Measurements from ENCODE around the gene ADAMTSL1. TPM values are rescaled to one million over a fixed set of nuclear protein-coding genes. Genes with fewer than 3 reads are reported as not detected.
"Not testable (repeated sequence)": the region's sequence is repeated elsewhere in the genome, so short reads cannot be mapped to it uniquely, and the experiment has no call there.

ADAMTSL1 gene
- total RNA-seq, 1 donor from 2014 or later: 11.5 TPM

DNA sequence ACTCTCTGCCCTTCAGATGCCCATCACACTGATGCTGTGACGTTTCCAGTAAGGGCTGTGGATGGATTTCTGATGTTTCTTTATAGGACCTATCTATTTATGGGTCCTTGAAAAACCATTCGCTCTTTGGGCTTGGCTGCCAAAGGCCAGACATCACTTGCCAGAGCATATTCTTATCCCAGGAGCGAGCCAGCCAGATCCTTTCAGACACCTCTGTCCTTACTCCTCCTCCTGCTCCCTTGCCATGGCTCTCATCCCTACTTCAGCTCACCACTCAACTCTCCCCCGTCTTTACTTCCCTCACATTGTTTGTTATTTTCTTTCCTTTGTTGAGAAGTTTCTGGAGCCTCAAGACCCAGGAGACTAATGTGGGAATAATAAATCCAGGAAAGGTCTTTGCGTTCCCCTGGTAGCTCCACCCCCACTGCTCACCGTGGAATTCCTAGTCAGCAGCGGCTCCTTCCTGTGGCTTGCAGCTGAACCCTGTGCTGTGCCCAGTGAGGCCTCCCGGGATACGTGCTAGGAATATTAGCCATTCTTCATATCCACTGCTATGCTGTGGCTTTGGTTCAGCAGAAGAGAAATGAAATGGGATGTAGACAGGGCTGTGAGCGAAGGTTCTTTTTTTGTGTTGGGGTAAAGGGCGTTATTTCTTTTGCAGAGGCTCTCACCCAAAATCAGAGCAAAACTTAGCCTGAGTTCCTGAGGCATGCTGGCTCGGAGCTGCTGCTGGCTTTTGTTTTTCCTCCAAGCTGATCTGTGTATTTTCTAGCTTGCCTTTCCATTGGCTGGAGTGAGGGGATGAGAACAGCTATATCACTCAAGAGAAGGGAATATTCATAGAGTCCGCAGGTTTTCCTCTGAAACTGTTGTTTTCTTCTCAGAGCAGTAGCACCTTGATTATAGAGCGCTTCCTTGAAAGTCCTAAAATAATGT, 387.9 kb downstream of the ADAMTSL1 start:
- no peak for DNase-seq (ENCODE audit: low spot score)

DNA sequence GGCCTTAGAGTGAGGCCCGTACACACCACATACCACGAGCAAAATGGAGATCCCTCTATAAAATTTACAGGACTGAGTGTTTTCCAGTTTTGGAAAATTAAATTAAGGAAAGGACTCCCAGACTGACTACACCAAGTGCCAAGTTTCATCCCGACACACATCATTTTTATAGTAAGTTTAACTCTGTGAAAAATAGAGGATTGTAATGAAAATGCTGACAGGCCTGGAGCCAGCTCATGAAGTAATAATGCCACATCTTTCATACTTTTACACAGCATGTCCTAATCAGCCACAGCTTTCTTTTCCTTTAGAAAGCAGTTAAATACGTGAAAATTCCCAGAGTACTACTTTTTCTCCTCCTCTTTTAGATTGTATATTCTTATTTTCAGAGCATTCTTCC, 389.8 kb downstream of the ADAMTSL1 start:
- DNase-seq (ENCODE audit: low spot score): no peak

DNA sequence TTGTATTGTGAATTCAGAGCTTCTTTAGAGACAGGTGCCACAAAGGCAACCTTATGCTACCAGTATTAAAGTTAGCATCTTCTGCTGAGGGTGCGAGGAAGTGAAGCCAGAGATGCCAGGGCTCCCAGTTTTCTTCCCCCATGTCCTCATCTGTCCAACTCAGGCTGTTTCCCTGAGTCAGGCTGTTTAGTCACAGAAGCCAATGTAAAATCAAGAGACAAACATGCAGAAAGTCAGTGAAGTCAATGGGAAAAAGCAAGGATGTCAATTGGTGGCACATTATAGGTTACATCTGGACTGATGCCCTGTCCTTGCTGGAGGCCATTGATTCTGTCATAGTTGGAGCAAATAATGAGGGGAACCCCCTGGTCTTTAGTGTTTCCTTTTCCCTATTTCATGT, 390.6 kb downstream of the ADAMTSL1 start:
- DNase-seq (ENCODE audit: low spot score): no peak

DNA sequence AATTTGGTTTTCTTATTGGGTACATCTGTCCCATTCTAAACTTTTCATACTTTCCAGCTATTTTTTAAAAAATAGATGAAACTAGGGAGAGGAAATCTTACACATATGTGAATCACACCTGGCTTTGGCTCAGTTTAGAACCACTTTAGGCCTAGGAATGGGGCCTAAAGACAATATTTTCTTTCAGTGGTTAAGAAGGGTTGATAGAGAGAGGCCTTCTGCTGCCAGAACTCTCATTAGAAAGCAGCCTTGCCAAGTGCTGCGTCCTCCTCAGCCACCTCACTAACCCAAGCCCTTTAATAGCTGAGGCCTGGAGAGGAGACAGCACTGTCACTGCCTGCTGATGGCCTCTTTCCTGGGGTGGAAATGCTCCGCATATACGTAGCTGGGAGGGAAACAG, 391.6 kb downstream of the ADAMTSL1 start:
- no peak for DNase-seq (ENCODE audit: low spot score)

DNA sequence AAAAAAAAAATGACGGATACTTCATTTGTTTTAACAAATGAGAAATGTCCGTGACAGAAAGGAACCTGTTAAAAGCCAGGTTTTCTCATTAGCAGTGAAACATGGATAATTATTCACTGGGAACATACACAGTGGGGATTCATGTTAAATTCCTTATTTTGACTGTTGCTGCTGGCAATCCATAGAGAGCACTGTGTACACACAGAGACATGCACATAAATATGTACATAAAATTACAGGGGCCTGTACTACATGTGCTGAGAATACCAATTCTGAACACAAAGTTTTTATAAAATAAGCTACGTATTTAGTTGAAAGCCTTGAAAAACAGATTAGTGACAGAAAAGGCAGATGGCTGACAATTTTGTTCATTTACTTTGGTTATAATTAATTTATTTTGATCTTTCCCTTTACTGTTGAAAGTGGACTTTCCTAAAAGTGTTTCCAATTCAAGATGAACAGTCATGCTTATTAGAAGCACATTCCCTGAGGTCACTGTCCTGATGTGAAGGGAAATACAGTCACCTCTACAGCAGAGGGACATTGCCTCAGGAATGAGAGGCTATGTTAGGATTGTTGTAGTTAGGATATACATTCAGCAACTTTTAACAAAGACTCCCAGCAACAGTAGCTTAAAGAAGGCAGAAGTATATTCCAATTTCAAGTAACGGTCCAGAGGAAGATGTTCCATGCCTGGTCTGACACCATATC, 392.3 kb downstream of the ADAMTSL1 start:
- DNase-seq (ENCODE audit: low spot score): no peak

DNA sequence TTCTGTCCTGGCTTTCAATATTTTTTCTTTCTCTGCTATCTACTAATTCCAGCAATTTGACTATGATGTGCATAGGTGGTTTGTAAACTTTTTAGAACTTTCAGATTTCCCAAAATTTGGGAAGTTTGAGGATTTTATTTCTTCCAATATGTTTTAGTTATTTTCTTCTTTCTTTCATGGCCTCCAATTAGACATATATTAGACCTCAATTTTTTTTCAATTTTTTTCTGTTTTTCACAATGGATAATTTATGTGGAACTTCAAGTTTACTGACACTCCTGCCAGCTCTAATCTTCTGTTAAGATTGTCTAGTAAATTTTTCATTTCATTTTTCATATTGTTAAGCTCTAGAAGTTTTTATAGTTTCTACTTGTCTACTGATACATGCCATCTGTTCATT, 395.8 kb downstream of the ADAMTSL1 start:
- DNase-seq (ENCODE audit: low spot score): no peak

DNA sequence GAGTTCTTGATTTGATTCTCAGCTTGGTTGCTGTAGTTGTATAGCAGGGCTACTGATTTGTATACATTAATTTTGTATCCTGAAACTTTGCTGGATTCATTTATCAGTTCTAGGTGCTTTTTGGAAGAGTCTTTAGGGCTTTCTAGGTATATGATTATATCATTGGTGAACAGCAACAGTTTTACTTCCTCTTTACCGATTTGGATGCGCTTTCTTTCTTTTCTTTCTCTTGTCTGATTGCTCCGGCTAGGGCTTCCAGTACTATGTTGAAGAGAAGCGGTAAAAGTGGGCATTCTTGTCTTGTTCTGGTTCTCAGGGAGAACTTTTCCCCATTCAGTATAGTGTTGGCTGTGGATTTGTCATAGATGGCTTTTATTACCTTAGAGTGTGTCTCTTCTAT, 400.1 kb downstream of the ADAMTSL1 start:
- DNase-seq (ENCODE audit: low spot score): no peak

DNA sequence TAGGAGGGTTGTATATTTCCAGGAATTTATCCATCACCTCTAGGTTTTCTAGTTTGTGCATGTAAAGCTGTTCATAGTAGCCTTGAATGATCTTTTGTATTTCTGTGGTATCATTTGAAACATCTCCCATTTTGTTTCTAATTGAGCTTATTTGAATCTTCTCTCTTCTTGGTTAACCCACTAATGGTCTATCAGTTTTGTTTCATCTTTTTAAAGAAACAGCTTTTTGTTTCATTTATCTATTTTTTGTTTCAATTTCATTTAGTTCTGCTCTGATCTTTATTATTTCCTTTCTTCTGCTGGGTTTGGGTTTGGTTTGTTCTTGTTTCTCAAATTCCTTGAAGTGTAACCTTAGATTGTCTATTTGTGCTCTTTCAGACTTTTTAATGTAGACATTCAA, 401.0 kb downstream of the ADAMTSL1 start:
- not testable (repeated sequence) for DNase-seq (ENCODE audit: low spot score)

DNA sequence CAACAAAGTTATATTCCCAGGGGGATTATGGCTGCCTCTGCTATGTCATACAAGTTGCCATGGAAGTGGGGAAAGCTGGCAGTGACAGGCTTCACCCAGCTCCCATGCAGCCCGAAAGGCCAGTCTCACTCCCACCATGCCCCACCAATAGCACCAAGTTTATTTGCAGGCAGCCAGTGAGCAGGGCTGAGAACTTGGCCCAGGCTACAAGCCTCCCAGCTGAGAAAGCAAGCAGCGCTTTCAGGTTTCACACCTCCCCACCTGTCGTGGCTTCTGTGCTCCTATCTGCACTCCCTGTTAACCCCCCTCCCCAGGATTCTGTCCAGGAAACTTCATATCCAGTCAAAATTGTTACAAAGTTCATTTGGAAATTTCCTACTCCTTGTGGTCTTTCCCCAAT, 404.0 kb downstream of the ADAMTSL1 start:
- DNase-seq (ENCODE audit: low spot score): no peak

DNA sequence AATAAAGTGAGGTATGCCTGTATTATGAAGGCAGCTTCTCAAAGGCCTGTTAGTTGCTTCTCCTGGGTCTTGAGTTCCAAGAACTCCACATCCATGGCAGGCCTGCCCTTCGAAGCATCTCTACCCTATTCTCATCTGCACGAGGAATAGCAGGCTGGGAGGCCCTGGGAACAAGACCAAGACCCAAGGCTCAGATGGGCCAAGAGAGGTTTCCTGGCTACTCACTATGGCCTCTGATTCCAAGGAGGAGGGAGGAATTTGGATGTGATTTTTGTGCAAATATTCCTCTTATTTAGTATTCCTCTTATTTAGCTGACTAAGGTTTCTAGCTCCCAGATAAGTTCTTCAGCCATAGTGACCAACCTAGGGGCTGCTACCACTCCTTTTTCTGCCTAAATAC, 407.8 kb downstream of the ADAMTSL1 start:
- DNase-seq (ENCODE audit: low spot score): no peak

DNA sequence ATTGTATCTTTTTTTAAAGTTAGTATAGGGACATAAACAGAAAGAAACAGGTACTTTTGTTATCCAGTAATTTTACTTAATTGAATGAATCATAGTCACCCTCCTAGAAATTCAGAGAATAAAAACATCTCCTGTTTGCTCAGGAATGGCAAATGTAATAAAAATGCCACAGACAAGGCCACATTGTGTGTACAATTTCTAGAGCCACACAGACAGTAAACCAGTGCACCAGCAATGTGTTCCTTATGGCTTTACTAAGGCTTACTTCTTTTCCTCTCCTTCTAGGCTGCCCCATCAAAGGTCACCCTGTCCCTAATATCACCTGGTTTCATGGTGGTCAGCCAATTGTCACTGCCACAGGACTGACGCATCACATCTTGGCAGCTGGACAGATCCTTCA, 413.6 kb downstream of the ADAMTSL1 start:
- no peak for DNase-seq (ENCODE audit: low spot score)

DNA sequence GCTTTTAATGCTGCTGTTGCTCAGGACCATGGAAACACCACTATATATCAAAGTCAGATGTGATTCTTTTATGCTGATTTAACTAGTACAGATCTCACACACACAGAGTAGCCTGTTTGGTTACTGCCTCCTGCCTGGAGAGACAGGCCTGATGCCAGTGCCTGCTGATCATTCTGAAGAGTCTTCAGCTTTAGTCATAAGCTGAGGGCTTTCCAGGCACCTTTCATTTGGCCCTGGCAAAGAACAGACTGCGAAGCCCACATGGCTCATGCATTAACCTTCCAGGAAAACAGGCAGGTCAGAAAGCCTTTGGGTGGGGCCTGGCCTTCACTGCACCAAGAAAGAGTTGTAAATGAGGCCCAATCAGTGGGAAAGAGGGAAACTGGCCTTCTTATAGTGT, 414.3 kb downstream of the ADAMTSL1 start:
- no peak for DNase-seq (ENCODE audit: low spot score)

DNA sequence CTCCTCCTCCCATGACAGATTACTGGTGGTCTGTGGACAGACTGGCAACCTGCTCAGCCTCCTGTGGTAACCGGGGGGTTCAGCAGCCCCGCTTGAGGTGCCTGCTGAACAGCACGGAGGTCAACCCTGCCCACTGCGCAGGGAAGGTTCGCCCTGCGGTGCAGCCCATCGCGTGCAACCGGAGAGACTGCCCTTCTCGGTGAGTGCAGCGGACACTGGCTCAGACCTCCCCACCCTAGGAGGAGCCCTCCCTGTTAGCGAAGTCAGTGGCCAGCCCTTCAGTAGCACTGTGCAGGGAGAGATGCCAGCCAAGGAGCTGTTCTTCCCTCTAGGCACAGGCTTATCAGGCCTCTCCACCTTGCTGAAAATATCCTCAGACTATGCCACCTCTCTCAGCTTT, 415.6 kb downstream of the ADAMTSL1 start:
- no peak for DNase-seq (ENCODE audit: low spot score)

DNA sequence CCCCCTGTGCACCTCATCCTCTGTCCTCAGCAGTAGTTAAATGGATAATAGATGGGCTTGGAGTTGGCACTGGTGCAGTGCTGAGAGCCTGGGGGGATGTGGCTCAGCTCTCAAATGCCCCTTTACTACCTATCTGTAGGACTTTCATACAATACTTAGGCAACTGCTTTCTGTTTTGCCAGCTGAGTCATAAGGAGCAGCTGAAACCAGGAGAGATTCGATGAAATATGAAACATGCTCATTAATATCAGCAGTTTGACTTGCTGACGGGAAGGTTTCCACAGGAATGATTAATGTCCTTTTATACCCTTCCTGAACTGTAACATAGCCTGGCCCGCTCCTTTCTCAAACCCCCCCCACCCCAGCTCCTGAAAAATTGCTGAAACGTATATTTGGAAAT, 416.4 kb downstream of the ADAMTSL1 start:
- no peak for DNase-seq (ENCODE audit: low spot score)

DNA sequence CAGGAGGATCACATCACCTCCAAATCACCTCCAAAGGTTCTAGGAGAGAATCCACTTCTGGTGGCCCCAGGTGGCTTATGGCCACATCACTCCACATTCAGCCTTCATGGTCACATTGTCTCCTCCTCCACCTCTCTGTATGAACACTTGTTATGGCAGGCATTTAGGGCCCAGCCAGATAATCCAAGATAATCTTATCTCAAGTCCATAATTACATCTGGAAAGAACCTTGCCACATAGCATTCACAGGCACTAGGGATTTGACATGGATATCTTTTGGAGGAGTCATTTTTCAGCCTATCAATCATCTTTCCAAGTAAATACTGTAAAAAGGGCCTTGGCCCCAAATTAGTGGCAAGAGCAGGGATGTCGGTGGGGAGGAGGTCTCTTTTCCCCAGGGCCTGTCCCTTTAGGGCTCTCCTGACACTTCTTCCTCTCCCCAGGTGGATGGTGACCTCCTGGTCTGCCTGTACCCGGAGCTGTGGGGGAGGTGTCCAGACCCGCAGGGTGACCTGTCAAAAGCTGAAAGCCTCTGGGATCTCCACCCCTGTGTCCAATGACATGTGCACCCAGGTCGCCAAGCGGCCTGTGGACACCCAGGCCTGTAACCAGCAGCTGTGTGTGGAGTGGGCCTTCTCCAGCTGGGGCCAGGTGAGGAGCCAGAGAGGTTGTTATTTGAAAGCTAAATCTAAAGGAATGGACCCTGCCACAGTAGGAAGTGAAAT, 418.2 kb downstream of the ADAMTSL1 start:
- DNase-seq (ENCODE audit: low spot score): no peak

DNA sequence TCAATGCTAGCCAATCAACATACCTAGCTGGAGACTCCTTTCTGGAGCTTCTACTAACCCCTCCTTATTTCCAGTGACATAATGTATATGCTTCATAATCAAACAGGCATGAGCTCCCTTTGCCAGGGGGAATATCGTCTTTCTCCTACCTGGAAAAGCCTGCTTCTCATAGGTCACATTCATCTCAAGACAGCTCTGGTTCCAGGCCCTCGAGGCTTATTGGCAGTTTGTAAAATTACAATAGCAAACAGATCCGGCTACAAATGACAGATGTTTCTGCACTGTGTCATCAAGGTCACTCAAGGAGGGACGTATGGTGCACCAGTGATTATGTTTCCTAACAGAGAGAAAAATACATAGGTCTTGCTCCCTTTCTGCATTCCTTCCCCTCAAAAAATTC, 419.1 kb downstream of the ADAMTSL1 start:
- DNase-seq (ENCODE audit: low spot score): no peak

DNA sequence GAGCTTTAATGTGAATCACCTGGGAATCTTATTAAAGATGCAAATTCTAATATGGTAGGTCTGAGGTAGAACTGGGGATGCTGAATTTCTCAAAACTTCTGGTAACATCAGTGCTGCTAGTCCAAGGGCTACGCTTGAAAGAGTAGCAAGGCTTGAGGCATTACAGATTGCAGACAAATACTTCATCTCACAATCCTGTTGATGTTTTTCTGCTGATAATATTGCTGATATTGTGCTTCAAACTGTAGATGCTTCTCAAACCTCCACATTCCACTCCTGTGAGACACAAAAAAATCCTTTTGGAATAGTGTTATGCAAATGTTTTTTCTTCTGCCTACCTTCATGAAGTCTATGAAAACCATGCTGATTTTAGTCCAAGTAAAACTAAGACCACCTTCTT, 419.5 kb downstream of the ADAMTSL1 start:
- no peak for DNase-seq (ENCODE audit: low spot score)

DNA sequence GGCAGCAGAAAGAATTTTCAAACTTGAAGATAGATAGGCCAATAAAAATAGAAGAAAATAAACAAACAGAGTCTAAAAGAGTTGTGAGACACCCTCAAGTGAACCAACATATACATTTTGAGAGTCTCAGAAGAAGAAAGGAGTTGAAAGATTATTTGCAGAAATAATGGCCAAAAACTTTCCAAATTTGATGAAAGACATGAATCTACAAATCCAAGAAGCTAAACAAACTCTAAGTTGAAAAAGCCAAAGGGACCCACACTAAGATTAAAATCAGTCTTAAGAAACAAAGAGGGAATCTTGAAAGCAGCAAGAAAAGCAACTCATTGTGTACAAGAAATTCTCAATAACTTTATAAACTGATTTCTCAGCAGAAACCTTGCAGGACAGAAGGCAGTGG, 422.1 kb downstream of the ADAMTSL1 start:
- DNase-seq (ENCODE audit: low spot score): no peak

DNA sequence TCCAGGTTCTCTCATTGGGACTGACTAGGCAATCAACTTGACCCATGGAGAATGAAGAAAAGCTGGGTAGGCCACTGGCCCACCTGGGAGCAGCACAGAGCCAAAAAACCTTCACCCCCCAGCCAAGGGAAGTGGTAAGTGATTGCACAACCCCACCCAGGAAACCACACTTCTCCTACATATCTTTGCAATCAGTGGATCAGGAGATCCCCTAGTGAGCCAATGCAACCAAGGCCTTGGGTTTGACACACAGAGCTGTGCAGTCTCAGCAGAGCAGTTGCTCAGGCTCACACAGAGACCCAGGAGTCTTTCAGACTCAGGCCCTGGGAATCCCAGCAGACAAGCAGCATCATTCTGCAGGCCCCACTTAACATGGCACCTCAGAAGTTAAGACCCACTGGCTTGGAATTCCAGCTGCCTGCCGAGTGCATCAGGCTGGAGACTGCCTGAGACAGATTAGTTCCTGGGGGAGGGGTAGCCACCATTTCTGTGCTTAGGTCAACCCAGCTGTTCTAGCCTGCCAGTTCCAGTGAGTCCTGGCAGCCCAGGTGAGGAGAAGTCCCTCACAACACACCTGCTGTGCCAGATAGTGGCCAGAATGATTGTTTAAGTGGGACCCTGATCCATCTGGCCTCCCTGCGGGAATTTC, 422.7 kb downstream of the ADAMTSL1 start:
- no peak for DNase-seq (ENCODE audit: low spot score)

DNA sequence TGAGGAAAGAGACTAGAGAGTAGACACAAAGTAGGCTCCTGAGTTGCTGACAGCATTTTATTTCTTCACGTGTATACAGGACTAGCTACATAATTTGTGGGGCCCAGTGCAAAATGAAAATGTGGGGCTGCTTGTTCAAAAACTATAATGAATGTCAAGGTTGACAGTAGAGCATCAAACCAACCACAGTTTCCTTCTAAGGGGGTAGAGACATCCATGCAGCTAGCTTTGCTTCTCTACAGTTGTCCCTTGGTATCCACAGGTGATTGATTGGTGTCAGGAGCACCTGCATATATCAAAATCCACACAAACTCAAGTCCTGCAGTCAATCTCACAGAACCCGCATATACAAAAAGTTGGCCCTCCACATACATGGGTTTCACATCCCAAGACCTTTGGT, 429.5 kb downstream of the ADAMTSL1 start:
- DNase-seq (ENCODE audit: low spot score): no peak

DNA sequence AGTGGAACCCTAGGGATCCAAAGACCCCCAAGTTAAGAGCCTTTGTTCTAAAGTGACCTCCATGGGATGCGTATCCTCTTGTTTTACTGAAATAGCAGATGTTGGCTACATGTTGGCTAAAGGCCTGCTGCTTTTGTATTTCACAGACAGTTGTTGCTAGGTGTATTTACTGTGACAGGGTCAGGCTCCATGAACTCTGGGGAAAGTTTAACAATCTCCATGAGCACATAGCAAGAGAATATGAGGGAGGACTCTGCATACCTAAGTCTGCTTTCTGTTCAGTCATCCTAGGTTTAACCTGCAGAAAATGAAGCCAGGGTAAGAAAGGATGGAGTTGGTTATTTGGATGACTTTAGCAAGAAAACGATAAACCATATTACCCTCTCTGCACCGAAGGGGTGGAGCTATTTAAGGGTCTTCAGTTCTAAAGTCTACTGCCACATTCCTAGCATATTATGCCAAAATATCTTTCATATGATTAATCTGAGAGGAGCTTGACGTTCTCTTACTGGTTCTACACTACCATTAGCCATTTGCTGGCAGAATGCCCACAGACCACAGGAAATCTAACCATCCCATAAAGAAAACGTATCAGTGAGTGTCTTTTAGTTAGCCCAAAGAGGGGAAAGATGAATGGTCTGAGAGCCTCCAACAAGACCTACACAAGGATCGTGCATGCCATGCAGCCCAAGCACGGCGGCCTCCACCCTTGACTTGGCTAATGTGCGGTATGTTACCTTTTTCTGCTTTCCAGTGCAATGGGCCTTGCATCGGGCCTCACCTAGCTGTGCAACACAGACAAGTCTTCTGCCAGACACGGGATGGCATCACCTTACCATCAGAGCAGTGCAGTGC, 431.3 kb downstream of the ADAMTSL1 start:
- peak; percentile 6 for DNase-seq (ENCODE audit: low spot score)
